GM19238 (cell line): ENCODE measurements around the gene BTBD9.

ENCODE experiments used
- DNase-seq: peaks from one replicate; pipeline ENCODE4 v3.0.0; 2011; ENCODE audit warnings: low spot score; ENCODE audit not compliant: insufficient read length

Gene BTBD9

DNA sequence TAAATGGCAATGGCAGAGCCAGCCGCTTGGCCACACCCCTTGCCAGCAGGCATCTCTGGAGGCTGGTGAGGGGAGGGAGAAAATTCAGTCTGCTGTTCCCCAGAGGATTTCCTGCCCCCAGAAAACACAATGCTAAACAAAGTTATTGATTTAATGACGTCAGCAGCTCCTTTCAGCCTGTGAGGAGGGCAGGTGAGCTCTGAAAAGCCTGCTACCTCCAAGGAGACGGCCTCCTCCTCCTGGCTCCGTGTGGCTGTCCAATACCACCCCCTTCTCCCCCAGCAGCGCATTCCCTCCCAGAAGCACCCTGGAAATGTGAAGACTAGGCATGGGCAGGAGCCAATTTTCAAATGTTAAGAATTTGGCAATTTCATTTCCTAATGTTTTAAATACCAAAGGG is 427.1 kb downstream of the BTBD9 start:
- DNase-seq = no peak

DNA sequence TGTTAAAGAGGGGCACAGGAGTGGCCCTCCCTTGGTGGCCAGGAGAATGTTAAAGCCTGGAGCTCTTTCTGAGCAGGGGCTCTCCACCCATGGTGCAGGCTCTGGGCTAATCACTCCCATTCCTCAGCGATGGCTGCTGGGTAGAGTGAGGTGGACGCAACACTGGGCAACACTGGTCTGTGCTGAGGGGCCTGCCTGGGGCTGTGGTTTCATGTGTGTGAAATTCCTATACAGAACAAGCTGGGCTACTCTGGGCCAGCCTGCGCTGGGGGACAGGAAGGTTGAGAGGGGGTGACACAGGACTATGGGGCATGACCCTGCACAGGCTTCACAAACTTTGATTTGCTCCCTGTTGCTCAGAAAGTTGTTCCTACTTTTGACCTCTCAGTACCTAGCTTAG is 427.6 kb downstream of the BTBD9 start:
- no peak for DNase-seq

DNA sequence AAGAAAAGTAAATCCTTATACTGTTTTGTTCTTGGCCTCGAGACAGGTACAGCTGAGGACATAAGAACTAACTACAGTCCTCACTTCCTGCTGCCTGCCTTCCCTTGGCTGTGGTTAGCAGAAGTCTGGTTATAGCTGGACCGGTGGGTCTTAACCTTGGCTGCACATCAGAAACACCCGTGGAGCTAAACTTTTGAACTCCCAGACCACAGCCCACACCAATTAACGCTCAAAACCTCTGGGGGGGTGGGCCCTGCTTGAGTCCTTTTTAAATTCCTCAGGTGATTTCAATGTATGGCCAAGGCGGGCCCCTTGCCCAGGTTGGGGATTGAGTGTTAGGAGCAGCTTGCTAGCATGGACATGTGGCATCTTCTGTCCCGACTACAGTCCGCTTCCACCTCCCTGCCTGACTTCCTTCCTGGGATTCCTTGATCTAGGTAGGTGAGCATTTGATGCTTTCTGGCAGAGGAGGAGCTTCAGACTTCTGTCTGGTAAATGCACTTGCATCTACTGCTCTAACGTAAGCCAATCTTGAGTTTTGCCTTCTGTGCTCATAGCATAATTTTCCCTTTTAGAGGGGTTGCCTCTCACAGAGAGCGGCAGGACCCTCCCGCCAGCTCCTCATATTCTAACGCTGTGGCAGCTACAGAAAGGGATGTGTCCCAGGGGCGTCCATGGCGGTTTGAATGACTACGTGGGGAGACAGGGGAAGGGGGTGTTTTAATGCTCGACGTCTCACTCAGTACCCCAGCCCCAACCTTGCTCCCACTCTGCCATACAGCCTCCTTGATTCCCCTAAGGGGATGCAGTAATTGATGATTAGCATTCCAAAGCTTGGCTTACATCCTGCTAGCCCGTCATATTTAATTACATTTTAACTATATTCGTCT is 430.1 kb downstream of the BTBD9 start:
- DNase-seq = no peak

DNA sequence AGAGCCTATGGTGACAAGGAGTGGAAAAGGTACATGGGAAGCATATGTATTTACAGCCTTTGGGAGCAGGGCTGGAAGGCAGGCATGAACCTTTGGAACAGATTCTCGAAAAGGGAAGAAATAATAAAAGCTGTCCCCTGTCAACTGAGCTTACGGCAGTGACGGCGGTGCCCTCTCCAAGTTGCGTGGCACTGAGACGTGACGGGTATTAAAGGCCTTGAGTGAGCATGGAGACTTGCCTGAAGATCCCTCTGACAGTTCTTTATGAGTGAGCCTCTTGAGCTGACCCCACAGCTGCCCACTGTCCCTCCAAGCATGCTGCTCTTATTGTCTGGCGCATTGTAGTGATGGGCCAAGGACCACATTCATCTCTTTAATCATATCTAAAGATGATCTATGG is 431.7 kb downstream of the BTBD9 start:
- DNase-seq = no peak

DNA sequence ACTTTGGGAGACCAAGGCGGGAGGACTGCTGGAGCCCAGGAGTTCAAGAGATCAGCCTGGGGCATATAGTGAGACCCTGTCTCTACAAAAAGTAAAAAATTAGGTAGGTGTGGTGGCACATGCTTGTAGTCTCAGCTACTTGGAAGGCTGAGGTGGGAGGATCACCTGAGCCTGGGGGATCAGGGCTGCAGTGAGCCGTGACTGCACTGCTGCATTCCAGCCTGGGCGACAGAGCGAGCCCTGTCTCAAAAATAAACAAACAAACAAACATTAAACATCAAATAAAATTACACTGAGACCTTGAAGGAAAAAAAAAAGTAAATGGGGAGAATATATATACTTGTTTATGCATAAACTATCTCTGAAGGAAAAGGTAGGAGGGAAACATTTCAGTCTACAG is 432.4 kb downstream of the BTBD9 start:
- DNase-seq = no peak

DNA sequence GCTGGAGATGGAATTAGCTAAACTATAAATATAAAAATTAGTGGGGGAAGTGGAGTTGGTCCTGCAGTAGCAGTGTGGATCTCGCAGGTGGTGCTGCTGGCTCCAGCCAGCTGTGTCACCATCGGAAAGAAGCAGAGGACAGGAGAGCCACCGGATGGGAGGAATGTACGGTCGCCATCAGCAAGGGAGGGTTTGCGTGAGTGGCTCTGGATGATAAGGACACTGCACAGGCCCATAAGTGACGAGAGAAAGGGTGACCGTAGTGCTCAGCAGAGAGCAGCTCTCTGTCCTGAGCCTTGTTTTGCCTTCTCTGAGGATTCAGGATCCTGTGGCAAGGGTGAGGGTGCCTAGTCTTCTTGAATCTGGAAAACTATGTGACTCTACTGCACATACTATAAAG is 441.5 kb downstream of the BTBD9 start:
- no peak for DNase-seq

DNA sequence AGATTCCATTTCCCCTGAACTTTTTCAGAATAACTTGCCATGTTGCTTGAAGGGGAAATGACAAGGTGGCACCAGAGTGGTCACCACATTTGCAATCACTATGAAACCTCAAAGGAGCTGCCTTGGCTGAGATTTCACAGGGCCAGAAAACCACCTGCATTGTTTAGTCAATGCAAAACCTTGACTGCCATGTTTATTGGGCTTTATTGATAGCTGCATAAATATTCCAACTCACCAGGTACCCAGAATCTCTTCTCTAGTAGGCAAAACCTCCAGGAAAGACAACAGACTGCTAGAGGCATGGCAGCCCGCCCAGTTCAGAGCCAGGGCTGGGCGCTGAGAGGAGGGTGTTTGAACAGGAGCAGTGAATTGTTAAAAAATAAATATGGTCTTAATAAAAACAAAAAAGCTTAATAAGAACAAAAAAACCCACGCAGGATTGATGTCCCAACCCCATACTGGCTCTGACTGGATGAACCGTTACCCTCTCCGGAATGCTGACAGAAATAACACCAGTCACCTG is 444.6 kb downstream of the BTBD9 start:
- DNase-seq = no peak

DNA sequence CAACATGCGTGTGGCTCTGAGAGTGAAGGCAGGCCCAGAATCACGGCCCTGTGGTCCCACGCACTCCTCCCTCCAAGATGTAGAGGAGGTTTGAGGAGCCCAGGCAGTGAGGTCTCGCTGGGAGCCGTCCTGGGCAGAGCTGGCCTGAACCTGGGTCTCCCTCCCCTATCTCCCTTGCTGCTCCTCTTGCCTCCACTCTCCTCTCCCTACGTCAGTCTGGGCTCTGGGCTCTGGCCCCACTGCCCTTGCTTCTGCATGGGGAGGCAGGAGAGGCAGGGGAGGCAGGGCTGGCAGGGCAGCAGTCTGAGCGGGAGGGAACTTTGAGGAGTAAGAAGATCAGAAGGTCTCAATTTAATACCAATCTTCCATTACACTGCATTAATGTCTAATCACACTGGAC is 445.1 kb downstream of the BTBD9 start:
- DNase-seq = no peak

DNA sequence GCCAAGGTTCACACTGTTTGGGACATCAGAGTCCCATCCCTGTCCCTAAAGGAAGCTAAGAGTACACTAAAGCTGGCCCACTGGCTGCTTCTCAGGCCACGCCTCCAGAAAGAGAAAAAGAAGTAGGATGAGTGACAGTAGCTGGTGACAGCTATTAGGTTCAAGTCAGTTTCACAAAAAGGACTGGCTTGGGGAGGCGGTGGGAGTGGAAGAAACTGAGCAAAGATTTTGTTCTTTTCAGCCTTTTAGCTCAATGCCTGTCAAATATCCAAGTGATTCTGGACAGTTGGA is 445.5 kb downstream of the BTBD9 start:
- DNase-seq = no peak

DNA sequence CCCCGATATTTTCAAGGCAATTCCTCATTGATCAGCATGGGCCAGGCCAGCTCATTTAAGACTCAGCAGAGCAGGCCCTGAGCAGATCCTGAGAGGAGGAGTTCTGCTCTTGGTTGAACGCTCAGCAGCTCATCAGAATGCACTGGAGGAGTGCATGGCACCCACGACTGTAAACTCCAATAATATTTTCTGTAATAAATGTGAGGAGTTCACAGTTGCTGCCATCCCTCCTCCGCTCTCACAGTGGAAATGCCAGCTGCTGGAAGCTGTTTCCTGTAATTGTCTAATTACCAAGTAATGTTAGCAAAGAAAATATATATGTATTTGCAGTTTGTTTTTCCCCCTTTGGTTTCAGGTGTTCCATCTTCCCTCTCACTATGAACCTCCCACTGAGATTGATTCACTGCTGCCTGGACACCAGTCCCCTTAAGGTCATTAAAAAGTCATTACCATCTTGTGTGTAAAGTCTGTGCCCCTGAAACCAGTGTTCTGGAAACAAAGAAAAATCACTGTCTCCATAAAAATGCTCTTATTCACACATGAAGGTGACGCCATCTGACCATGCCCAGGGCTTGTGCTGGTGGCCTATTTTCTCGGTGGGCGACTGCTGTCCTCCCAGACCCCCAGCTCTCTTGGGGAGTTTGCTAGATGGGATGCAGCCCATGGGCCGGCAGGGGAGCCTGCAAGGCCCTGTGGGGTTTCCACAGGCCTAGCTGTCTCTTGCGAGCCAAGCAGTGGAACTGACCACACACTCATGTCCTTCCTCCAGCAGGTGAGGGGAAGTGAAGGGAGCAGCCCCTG is 446.0 kb downstream of the BTBD9 start:
- no peak for DNase-seq

DNA sequence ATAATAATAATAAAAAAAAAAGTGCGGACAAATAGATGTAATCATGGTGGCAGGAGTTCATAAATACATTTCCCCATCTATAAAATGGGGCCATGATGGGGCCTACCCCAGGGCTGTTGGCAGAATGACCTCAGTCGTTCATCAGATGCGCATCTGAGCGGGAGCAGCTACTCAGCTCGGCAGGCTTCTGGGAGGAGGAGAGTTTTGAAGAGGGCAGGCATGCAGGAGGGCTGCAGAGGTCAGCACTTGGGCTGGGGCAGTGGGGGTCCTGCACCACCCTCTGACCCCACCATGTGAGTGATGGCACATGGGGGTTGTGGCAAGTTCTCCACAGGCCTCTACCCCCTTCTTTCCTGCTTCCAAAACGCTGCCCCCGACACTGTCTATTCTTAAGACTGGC is 446.7 kb downstream of the BTBD9 start:
- no peak for DNase-seq

DNA sequence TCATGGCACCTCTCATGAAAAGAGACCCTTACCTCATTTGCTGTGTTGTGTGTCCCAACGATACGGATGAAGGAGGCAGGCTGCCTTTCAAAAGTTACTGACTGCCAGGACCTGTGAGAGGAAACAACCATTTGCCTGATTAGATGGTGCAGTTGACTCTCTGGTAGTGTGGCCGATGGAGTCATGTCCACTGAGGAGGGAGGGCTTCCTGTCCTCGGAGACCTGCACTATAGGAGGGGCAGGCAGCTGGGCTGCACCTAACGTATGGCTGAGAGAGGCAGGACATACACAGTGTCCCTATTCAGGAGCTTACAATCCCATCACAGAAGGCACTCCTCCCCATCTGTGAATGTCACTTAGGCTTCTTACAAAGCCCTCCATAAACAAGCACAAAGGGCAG is 447.2 kb downstream of the BTBD9 start:
- DNase-seq = no peak

DNA sequence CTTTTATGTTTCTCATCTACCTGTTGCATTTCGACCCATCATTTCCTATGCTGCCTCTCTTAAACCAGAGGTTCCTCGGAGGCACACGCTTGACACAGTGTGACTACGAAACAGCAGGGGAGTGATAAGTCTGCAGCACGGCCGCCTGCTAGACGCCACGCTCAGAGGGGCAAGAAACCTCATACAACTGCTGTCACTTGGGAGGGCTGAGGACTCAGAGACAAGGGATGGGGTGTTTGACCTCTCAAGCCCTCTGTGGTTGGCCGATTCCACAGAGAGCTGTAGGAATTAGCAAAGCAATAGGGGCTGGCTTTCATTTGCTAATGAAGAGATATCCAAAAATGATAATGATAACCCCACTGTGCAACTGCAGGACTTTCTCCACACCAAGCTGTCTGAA is 447.7 kb downstream of the BTBD9 start:
- DNase-seq = no peak

DNA sequence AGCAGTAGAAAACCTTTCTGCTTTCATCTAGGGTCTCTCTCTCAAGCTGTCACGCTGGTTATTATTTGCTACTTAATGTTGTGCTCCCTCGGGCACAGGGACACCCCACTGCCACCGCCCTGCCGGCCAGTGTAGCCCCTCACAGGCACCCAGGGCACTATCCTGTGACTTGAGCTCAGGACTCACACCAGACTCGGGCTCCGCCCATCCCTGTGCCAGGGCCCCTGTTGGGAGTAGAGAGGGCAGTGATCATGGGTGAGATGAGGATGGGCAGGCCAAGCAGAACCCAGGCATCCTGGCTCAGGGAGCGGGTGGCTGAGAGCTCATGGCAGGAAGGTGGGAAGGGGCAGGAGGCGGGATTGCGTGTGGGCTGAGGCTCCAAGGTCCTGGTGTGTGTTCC is 448.3 kb downstream of the BTBD9 start:
- no peak for DNase-seq

DNA sequence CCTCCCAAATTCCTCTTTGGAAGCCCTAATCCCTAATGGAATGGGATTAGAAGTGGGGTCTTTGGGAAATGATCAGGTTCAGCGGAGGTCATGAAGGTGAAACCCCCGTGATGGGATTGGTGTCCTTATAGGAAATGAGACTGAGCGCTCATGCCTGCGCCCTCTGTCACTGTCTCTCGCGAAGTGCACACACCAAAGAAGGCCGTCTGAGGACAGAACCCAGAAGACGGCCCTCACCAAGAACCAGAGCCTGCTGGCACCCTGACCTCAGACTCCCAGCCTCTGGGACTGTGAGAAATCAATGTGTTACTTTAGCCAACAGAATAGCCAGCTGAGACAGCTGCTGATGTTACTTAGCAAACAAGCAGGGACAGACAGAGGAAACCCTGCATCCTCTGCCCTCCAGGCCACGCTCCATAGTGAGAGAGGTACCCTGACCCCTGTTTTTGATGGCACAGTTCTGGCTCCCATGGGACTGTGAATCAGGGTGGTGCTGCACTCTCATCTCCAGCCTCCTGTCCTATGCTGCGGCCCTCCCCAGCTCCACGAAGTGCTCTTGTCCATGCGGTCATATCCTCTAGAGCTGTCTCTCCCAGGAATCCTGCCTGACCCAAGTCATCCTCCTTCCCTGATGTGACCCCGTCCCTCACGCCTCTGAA is 450.9 kb downstream of the BTBD9 start:
- DNase-seq = no peak

DNA sequence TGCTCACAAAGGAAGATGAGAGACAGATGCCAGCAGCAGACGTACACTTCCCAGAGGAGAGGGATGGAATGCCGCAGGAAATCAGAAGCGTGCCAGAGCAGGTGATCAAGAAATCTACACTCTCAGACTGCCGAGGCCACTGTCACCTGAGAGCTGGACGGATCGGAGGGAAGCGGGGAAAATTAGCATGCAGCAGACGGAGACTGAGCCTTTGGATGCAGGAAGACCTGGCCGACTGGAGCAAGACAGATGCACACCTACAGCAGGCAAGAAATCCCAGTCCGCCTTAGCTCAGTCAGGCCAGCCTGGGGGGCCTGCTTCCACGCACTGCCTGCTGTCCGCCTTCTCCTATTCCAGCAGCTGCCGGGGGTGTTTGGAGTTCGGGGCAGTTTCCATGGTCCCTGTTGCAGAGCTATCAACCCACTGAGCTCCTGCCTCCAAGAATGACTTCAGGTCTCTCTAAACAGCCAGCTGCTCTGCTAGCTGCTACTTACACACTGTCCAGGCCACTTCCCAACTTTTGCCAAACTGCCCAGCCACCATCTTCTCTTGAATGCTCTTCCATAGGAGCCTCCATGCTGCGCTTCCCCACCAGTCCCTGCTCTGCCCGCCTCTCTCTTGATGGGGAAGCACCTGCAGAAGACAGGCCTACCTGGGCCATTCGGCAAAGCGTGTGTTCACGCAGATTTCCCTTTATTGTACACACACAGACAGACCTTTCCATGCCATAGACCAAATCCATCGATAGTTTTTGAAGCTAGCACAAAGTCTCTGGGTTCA is 451.7 kb downstream of the BTBD9 start:
- no peak for DNase-seq

DNA sequence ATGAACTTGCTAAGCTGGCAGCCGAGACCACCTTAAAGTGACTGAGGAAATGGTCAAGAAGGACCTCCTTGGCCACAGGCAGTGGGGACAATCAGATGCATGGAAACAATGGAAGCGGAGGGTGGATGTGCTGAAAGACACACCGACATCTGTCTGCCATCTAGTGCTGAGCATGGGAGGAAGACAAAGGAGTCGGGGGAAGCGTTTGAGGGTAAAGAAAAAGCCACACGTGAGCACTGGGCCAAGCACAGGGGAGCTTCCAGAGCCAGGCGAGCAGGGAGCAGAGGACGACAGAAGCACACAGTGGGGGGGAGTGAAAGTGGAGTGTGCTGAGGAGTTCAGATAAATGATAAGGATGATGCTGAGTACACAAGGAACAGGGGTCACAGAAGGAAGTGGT is 452.4 kb downstream of the BTBD9 start:
- no peak for DNase-seq

DNA sequence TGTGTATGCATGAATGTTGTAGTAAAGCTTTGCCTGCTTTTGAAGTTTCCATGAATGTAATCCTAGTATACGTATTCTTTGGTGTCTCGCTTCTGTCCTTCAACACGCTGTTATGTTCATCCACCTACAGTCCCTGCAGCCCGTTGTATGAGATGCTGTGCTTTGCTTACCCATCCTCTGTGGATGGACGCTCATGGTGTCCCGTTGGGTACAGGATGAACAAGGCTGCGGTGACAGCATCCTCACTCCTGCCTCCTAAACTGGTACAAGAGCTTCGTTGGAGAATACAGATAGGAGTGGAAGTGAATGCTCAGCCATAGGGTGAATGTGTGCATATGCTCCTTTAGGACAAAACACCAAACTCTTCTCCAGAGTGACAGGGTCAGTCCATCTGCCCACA is 454.0 kb downstream of the BTBD9 start:
- DNase-seq = no peak

DNA sequence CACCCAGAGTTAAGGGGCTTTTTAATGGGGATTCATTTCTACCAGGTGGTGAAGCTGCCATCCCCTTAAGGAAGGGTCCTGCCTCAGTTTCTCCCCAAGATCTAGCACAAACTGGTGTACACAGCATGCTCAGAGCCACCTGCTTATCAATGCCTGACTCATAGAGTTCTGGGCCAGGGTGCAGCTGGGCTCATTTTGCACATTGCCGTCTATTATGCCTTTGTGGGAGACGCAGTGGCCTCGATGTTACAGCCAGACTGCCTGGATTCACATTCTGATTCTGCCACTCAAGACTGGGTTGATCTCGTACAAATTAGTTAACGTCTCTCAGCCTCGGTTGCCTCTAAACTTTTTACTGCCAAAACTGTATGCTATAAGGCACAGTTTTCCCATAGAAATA is 454.5 kb downstream of the BTBD9 start:
- DNase-seq = no peak

DNA sequence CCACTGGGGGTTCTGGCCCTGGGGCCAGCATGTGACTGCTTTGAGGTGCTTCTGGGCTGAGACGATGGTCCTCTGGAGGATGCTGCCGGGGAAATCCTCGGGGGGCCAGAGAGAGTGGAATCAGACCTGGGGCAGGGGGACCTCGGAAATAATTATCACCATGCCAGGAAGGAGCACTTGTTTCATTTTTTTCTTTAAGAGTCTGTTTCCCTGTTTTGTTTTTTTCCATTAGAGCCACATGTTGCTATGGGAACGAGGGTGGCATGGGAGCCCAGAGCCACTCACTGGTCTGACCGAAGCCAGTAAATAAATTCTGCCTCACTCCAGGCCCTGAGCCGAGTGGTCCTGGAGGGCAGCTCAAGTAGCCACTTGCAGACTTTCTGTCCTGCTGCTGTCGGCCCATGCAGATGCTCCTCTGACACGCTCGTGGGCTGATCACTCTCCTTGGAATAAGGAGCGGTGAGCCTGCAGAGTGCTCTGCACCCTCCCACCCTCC is 455.1 kb downstream of the BTBD9 start:
- no peak for DNase-seq

DNA sequence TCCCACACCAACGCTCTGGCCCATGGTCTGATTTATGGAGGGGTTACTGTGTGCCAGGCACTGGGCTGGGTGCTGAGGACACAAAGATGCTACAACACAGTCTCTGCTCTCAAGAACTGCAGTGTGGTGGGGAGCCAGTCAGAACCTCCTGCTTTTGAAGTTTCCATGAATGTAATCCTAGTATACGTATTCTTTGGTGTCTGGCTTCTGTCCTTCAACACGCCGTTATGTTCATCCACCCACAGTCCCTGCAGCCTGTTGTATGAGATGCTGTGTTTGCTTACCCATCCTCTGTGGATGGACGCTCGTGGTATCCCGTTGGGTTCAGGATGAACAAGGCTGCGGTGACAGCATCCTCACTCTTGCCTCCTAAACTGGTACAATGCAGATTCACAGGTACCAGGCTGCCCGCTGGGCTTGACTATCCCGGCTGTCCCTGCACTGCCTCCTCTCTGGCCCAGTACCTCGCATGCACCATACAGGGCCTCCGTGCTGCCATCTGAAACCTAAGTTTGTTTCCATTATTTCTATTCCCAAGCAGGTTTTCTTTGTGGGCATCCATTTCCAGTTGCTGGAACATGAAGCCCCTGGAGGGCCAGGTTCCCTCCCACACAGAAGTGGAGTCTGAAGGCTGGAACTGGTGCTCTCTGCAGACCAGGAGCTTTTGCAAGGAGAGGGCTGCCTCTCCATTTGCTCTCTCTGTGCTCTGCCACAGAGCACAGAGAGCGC is 455.7 kb downstream of the BTBD9 start:
- DNase-seq = no peak
